Stimulated activated CD8-positive, alpha-beta memory T cell treated with anti-CD3 and anti-CD28 coated beads, Interleukin-4, amount 100 ng/mL, for 24 hours (primary cell): ENCODE data around the gene TEX13A.
"Not testable (repeated sequence)": the region's sequence is repeated elsewhere in the genome, so short reads cannot be mapped to it uniquely, and the experiment has no call there.

ENCODE experiments used
- DNase-seq: peaks from one replicate; pipeline ENCODE4 v3.0.0-alpha.2; 2020; ENCODE audit warnings: low read depth

The TEX13A gene, protein sequence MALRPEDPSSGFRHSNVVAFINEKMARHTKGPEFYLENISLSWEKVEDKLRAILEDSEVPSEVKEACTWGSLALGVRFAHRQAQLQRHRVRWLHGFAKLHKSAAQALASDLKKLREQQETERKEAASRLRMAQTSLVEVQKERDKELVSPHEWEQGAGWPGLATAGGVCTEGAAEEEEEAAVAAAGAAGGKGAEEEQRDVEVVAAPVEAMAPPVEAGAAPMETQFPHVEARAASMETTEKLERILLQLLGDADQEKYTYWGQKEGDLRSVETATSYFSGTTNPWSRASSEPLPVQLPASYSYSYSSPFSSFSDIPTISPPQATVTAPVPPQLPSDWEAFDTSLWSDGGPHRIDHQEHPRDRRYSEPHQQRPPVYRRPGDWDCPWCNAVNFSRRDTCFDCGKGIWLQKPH

GRCh38 chrX:105220636-105221035 is at the start of gene TEX13A:
TEX13A (minus strand) TSS chrX:105220694; CDS start chrX:105220397, 297 bp downstream.
- DNase-seq = no peak

- DNase-seq = no peak
These were observed 48.9 kb upstream of the TEX13A start for GRCh38 chrX:105269386-105269785.

DNA sequence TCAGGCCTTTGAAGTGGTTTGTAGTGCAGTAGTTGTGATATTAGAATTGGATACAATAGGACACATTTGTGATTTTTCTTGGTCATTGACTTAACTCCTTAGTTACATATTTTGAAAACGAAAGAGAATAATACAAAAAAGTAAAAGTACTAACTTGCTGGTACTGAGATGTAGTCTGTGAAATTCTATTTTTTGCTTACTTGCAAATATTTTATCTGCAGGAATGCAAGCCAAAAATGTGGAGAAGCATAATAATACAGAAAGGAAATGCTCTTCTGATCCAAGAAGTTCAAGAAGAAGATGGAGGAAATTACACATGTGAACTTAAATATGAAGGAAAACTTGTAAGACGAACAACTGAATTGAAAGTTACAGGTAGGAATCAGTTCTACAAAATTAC is 46.7 kb upstream of the TEX13A start:
- DNase-seq = no peak

DNA sequence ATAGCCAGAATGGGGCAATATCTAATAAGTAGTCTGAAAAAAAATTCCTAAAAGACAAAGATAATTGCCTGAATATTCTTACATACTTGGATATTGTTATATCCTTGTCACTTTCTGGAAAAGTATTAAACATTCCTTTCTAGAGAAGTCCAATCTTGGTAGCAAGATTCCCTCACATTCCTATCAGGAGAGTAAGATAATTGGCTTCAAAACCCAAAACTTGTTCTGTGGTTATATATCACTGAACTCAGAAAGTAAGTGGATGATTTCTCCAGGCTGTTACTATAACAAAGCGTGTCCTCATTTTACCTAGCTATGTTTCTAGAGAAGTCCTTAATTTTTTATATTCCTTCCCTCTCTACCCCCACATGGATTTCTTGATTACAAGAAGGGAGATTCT is 46.0 kb upstream of the TEX13A start:
- no peak for DNase-seq

DNA sequence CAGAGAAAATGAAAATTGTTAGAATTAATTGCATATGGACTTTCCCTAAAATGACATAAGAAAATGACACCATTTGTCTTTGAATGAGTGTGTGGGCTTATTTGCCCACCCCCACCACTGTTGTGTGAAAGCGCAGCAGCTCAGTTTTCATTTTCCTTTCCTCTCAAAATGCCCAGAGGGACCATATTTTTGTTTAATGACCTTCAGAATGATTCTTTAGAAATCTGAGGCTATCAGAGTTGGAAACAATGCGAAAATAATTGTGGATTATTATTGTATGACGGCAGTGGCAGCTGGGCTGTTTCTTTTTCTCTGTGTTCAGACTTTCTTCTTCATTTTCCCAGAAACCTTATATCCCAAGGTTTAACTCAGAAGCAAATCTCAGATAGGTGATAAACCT is 44.6 kb upstream of the TEX13A start:
- no peak for DNase-seq

GRCh38 chrX:105263801-105264200 is 43.3 kb upstream of the TEX13A start:
- no peak for DNase-seq

GRCh38 chrX:105263171-105263570 is 42.7 kb upstream of the TEX13A start:
- DNase-seq = no peak

GRCh38 chrX:105260291-105261043 is 40.0 kb upstream of the TEX13A start:
- DNase-seq = no peak

- no peak for DNase-seq
These were observed 20.6 kb upstream of the TEX13A start for GRCh38 chrX:105241056-105241455.

DNA sequence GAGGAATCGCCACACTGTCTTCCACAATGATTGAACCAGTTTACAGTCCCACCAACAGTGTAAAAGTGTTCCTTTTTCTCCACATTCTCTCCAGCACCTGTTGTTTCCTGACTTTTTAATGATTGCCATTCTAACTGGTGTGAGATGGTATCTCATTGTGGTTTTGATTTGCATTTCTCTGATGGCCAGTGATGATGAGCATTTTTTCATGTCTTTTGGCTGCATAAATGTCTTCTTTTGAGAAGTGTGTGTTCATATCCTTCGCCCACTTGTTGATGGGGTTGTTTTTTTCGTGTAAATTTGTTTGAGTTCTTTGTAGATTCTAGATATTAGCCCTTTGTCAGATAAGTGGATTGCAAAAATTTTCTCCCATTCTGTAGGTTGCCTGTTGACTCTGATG is 16.9 kb upstream of the TEX13A start:
- DNase-seq = not testable (repeated sequence)

DNA sequence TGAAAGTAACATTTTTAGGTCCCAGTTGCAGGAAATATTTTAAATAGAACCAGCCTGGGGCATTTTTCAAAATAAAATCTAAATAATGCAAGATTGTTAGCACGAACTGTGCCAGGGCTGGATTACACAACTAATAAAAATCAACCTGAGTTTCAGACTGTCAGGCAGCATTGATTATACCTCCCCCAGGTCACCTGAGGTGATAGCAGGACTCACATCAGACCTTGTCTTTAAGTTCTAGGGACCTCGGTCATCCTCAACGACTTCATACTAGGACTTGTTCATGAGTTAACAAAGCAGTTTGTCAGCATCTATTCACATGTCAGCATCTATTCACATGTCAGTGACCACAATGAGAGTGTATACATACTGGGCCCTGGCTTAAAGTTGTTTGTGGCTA is 8.7 kb upstream of the TEX13A start:
- DNase-seq = no peak

DNA sequence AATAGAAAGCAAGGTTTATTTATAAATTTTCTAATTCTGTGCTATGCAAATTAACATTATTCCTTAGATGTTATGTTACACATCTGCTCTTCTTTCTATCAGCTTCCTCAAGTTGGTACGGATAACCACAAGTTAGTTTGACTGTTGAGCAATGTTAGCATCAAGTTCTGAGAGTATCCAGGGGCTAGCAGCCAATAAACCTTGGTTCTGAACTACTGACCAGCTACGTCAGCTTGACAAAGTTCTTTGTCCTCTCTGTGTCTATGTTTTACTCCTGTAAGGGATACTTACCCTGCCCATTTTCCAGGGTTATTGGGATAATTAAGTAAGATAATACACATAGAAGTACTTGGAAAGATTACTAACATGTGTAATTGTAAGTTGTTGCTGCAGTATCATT is 8.1 kb upstream of the TEX13A start:
- DNase-seq = no peak

GRCh38 chrX:105226499-105226898 is 6.0 kb upstream of the TEX13A start:
- no peak for DNase-seq

- DNase-seq = no peak
These were observed 880 bp upstream of the TEX13A start for GRCh38 chrX:105221374-105221773.

DNA sequence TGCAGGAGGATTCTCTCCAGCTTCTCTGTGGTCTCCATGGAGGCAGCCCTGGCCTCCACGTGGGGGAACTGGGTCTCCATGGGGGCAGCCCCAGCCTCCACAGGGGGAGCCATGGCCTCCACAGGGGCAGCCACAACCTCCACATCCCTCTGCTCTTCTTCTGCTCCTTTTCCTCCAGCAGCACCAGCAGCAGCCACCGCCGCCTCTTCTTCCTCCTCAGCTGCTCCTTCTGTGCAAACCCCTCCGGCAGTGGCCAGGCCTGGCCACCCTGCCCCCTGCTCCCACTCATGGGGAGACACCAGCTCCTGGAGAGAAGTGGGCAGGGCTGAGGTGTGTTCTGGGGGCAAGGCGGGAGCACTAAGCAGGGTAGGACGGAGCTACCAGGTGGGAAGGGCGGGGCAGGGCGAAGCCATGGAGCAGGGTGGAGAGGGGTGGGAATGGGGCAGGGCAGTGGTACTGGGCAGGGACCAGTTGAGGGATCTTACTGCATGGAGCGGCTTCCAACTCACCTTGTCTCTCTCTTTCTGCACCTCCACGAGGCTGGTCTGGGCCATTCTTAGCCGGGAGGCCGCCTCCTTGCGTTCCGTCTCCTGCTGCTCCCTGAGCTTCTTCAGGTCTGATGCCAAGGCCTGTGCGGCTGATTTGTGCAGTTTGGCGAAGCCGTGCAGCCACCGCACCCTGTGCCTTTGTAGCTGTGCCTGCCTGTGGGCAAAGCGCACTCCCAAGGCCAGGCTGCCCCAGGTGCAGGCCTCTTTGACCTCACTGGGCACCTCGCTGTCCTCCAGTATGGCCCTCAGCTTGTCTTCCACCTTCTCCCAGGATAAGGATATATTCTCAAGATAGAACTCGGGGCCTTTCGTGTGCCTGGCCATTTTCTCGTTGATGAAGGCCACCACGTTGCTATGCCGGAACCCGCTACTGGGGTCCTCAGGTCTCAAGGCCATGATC is 766 bp downstream of the TEX13A start:
- DNase-seq = no peak

DNA sequence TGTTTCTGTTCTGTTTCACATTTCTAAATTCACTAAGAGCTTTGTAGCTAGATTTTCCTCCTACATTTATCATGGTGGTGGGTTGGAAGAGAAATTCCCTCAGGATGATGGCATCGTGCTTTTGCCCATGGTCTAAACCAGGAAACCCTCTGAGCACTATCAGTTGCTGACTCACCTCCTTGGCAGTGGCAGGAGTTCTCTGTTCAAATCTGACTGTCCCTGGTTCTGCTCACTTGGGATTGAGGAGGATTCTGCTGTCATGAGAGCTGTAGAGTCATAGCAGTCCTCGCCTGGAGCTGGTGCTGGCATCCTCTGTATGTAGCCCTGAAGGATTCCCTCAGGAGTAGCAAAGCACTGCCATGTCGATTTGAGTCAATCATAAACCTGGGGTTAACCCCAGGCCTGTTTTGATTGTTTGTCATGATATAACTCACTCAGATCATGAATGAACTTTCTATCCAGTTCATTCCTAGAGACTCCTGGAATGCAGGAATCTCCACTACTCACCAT is 9.4 kb downstream of the TEX13A start:
- no peak for DNase-seq

GRCh38 chrX:105210258-105210657 is 10.2 kb downstream of the TEX13A start:
- DNase-seq = no peak

DNA sequence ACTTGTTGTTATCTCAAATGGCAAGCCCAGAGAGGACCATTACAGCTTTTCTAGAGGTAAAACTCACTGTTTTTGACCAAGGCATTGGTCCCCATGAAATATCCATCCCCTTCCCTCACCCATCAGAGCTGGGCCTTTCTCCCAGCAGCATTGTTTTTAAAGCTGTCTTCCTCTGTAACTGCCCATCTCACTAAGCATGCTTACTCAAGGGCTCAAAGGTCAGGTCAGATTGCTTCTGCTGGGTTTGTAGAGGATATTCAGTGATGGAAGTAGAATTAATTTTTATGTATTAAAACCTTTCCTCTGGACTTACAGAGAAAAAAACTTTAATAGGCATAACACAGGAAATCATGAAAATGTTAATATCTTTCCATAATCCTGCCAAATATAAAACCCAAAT is 11.1 kb downstream of the TEX13A start:
- DNase-seq = no peak

DNA sequence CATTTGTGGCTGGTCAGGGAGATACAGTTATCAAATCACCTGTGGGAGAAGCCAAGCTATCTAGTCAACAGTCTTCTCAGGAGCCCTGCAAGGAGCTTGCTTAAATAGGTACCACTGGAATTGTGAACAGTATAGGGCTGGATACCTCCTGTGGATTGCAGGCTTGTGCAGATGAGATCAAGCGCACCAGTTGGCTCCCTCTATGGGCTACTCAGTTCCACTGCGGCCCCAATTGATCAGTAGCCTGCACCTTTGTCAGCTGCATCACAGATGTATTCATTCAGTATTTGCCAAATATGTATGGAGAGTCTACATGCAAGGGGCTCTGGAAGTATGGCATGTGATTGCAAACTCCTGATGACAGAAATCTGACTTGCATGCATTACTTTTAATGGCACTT is 28.6 kb downstream of the TEX13A start:
- no peak for DNase-seq

- DNase-seq = no peak
These were observed 30.1 kb downstream of the TEX13A start for GRCh38 chrX:105190252-105190853.

DNA sequence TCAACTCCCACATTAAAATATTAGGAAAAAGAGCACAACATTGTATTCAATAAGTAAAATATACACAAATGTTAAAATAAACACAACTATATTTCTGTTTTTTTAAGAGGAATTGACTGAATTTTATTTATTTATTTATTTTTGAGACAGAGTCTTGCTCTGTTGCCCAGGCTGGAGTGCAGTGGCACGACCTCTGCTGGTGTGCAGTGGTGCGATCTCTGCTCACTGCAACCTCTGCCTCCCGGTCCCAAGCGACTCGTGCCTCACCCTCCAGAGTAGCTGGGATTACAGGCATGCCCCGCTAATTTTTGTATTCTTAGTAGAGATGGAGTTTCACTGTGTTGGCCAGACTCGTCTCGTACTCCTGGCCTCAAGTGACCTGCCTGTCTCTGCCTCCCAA is 31.4 kb downstream of the TEX13A start:
- DNase-seq = no peak

DNA sequence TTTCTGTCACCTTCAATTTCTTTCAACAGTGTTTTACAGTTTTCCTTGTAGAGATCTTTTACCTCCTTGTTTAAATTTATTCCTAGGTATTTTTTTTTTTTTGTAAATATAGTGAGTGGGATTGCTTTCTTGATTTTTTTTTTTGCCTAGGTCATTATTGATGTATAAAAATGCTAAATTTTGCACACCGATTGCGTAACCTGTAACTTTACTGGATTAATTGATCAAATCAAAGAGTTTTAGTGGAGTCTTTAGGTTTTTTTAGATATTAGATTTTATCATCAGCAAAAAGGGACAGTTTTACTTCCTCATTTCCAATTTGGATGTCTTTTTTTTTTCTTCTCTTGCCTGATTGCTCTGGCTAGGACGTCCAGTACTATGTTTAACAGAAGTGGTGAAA is 40.9 kb downstream of the TEX13A start:
- no peak for DNase-seq
